NCI-H2196 treated with DMSO at 0.1 percent for 48 hours (cell line): ENCODE results near the gene PARD6G.

ENCODE experiments used
- DNase-seq: peaks from one replicate; lab custom pipeline; 2025; ENCODE audit not compliant: unreplicated experiment; lab: John Stamatoyannopoulos, UW

The PARD6G gene

GRCh38 chr18:80213182-80213581 is 34.1 kb downstream of the PARD6G start:
- DNase-seq: no peak

- no peak for DNase-seq
Observed at GRCh38 chr18:80210312-80211083, 36.8 kb downstream of the PARD6G start.

GRCh38 chr18:80208620-80209019 is 38.7 kb downstream of the PARD6G start:
- no peak for DNase-seq

GRCh38 chr18:80205294-80205693 is 42.0 kb downstream of the PARD6G start:
- DNase-seq: no peak

- DNase-seq: no peak
Observed at GRCh38 chr18:80204142-80204541, 43.2 kb downstream of the PARD6G start.

GRCh38 chr18:80203249-80203648 is 44.1 kb downstream of the PARD6G start:
- DNase-seq: no peak

- no peak for DNase-seq
Observed at GRCh38 chr18:80202264-80202998, 44.9 kb downstream of the PARD6G start.

- no peak for DNase-seq
Observed at GRCh38 chr18:80201739-80202138, 45.6 kb downstream of the PARD6G start.

GRCh38 chr18:80200932-80201672 is 46.2 kb downstream of the PARD6G start:
- DNase-seq: peak; percentile 6

GRCh38 chr18:80200171-80200931 is 47.0 kb downstream of the PARD6G start:
- DNase-seq: no peak

- no peak for DNase-seq
Observed at GRCh38 chr18:80198994-80199748, 48.1 kb downstream of the PARD6G start.

GRCh38 chr18:80198391-80198790 is 48.9 kb downstream of the PARD6G start:
- DNase-seq: no peak

- no peak for DNase-seq
Observed at GRCh38 chr18:80197528-80197927, 49.8 kb downstream of the PARD6G start.

GRCh38 chr18:80196528-80197320 is 50.6 kb downstream of the PARD6G start:
- DNase-seq: no peak

- no peak for DNase-seq
Observed at GRCh38 chr18:80194874-80195570, 52.3 kb downstream of the PARD6G start.

GRCh38 chr18:80193701-80194100 is 53.6 kb downstream of the PARD6G start:
- DNase-seq: no peak

- no peak for DNase-seq
Observed at GRCh38 chr18:80192653-80193385, 54.5 kb downstream of the PARD6G start.
